Rectal smooth muscle tissue (tissue), 1 donor: ENCODE measurements around the gene KLC3.
"Not testable (repeated sequence)": the region's sequence is repeated elsewhere in the genome, so short reads cannot be mapped to it uniquely, and the experiment has no call there.

Source experiments
- H3K27ac ChIP-seq: one replicate; pipeline ENCODE4 v1.7.0; 2013; ENCODE audit warnings: low read depth, low read length, inconsistent platforms
- H3K27me3 ChIP-seq: one replicate; pipeline ENCODE4 v1.7.0; 2013; ENCODE audit warnings: low read length; ENCODE audit not compliant: control insufficient read depth, insufficient read depth
- H3K36me3 ChIP-seq: one replicate; pipeline ENCODE4 v1.7.0; 2013; ENCODE audit warnings: low read length; ENCODE audit not compliant: control insufficient read depth, insufficient read depth
- H3K4me1 ChIP-seq: one replicate; pipeline ENCODE4 v1.7.0; 2013; ENCODE audit warnings: low read length; ENCODE audit not compliant: control insufficient read depth, insufficient read depth
- H3K4me3 ChIP-seq: one replicate; pipeline ENCODE4 v1.7.0; 2013; ENCODE audit warnings: low read length
- H3K9ac ChIP-seq: one replicate; pipeline ENCODE4 v1.7.0; 2013; ENCODE audit warnings: low read length

The KLC3 gene

GRCh38 chr19:45305007-45305406, 35.5 kb upstream of the KLC3 start:
- Histone ChIP-seq H3K4me1 (no peaks in the 10 kb centered on the region), H3K27ac (no peak overlapping the region), H3K9ac (no peak overlapping the region), H3K27me3 (no peaks in the 10 kb centered on the region), H3K36me3 (no peaks in the 10 kb centered on the region), H3K4me3 (no peak overlapping the region)

DNA sequence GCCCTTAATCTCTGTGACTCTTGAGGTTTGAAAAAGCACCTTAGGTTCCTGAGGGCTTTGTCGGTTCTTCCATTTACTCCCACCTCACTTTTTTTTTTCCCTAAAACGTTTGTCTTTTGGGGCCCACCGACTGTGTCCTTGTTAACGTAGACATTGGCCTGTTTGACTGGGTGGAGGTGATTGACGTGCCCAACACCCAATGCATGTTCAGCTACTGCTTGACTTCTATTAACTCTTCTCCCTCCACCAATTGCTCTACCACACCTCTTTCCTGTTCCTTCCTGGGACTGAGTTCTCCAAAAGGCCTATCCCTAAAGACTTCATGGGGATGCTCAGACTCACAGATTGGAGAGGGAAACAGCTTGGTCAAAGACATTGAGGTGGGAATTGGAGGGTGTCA, 35.1 kb upstream of the KLC3 start:
- Histone ChIP-seq H3K9ac (no peak overlapping the region), H3K27ac (no peak overlapping the region)

GRCh38 chr19:45306040-45306439, 34.5 kb upstream of the KLC3 start:
- no peaks in the 10 kb centered on the region for H3K4me1 ChIP-seq
- no peak overlapping the region for H3K27ac ChIP-seq
- no peak overlapping the region for H3K9ac ChIP-seq
- no peak overlapping the region for H3K4me3 ChIP-seq
- H3K27me3 ChIP-seq = no peaks in the 10 kb centered on the region
- H3K36me3 ChIP-seq = no peaks in the 10 kb centered on the region

More for the DNA sequence above, 35.1 kb upstream of the KLC3 start:
- Histone ChIP-seq H3K27me3 (no peaks in the 10 kb centered on the region), H3K4me1 (no peaks in the 10 kb centered on the region), H3K36me3 (no peaks in the 10 kb centered on the region), H3K4me3 (no peak overlapping the region)

GRCh38 chr19:45306518-45307027, 34.0 kb upstream of the KLC3 start:
- no peaks in the 10 kb centered on the region for H3K27me3 ChIP-seq
- H3K27ac ChIP-seq = no peak overlapping the region
- no peak overlapping the region for H3K4me3 ChIP-seq

DNA sequence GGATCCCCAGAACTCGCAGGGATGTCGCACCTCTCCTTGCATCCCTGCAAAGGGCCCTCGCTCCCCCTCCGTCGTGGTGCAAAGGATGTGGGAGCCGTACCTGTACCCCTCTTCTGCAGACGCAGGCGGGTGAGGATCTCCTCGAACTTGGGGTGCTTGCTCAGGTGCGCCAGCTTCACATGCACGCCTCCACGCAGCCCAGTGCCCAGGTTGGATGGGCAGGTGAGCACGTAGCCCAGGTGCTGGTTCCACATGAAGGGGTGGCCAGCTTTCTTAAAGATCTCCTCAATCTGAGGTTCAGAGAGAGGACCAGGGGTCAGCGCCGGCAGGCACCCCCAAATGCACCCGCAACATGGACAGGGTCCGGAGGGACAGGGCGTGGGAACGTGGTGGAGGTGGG, 33.2 kb upstream of the KLC3 start:
- Histone ChIP-seq H3K4me3 (no peak overlapping the region), H3K27me3 (no peaks in the 10 kb centered on the region), H3K36me3 (no peaks in the 10 kb centered on the region), H3K9ac (no peak overlapping the region), H3K27ac (no peak overlapping the region), H3K4me1 (no peaks in the 10 kb centered on the region)

More at GRCh38 chr19:45306518-45307027, 34.0 kb upstream of the KLC3 start:
- no peaks in the 10 kb centered on the region for H3K36me3 ChIP-seq
- H3K4me1 ChIP-seq = no peaks in the 10 kb centered on the region
- H3K9ac ChIP-seq = no peak overlapping the region

- not testable (repeated sequence) for H3K4me1 ChIP-seq, H3K4me3 ChIP-seq, H3K36me3 ChIP-seq, H3K27me3 ChIP-seq, H3K27ac ChIP-seq, H3K9ac ChIP-seq
Observed at GRCh38 chr19:45309322-45309721, 31.2 kb upstream of the KLC3 start.

DNA sequence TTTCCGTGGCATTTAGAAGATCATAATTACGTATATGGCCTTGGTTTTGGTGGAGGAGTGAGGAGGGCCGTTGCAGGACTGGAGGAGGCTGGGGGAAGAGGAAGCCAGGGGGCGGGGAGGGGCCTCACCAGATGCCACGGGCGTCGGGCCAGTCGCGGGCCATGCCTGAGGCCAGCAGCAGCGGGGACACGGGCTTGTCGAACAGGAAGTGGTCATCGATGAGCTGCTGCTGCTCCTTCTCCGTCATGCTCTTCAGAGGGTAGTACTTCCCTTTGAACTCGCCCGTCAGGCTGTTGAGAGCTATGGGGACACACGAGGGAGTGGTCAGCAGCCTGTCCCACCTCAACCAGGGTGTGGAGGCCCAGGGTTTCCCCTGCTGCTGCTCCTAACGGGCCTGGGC, 28.9 kb upstream of the KLC3 start:
- H3K4me3 ChIP-seq = no peak overlapping the region
- no peaks in the 10 kb centered on the region for H3K36me3 ChIP-seq
- H3K27me3 ChIP-seq = no peaks in the 10 kb centered on the region
- H3K9ac ChIP-seq = no peak overlapping the region
- no peak overlapping the region for H3K27ac ChIP-seq
- no peaks in the 10 kb centered on the region for H3K4me1 ChIP-seq

GRCh38 chr19:45312285-45312684, 28.3 kb upstream of the KLC3 start:
- H3K27ac ChIP-seq, H3K9ac ChIP-seq, H3K27me3 ChIP-seq, H3K4me1 ChIP-seq, H3K4me3 ChIP-seq, H3K36me3 ChIP-seq: not testable (repeated sequence)

- Histone ChIP-seq H3K4me3 (no peak overlapping the region), H3K4me1 (no peaks in the 10 kb centered on the region), H3K27ac (no peak overlapping the region), H3K27me3 (no peaks in the 10 kb centered on the region), H3K36me3 (no peaks in the 10 kb centered on the region), H3K9ac (no peak overlapping the region)
Observed at GRCh38 chr19:45314708-45315245, 25.8 kb upstream of the KLC3 start.

DNA sequence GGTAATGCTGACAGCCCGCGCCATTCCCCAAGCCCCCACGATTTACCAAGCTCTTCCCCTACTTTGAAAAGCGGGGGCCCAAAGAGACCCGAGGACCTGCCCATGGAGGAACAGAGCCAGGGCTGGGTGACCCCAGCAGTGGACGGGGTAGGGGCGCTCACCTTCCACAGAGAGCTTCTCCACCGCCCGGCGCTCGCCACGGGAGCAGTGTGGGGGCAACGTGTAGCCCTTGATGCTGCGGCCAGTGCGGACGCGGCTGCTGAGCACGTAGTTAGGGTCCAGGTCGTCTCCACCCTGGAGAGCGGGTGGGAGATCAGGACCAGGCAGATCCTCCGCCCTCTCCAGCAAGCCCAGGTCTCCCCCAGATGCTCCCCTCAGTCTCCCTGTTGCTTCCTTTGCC, 25.2 kb upstream of the KLC3 start:
- no peak overlapping the region for H3K27ac ChIP-seq

GRCh38 chr19:45320997-45321775, 19.4 kb upstream of the KLC3 start:
- Histone ChIP-seq H3K27me3 (peaks cover 3% of the 10 kb centered on the region), H3K4me1 (peaks cover 6% of the 10 kb centered on the region), H3K27ac (no peak overlapping the region), H3K36me3 (no peaks in the 10 kb centered on the region), H3K9ac (no peak overlapping the region), H3K4me3 (no peak overlapping the region)

More for the DNA sequence above, 25.2 kb upstream of the KLC3 start:
- H3K9ac ChIP-seq = no peak overlapping the region
- no peak overlapping the region for H3K4me3 ChIP-seq
- H3K27me3 ChIP-seq = no peaks in the 10 kb centered on the region
- no peaks in the 10 kb centered on the region for H3K36me3 ChIP-seq
- no peaks in the 10 kb centered on the region for H3K4me1 ChIP-seq

DNA sequence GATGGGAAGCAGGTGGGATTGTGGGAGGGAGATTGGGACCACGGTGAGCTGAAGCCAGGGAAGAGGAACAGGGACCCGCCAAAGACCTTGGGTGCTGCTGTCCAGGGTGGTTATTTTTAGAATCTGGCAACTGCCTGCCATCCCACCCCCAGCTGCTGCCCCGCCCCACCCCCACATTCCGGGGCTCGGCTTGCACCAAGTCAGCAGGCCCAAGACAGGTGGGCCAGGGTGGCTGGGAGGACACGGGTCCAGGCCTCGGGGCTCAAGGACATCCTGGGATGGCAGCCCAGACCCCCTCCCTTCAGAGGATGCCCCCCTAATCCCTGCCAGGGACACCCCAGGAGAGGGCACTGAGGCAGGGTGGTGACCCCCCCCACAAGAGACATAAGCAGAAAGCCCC, 18.7 kb upstream of the KLC3 start:
- Histone ChIP-seq H3K27me3 (peaks cover 3% of the 10 kb centered on the region), H3K36me3 (no peaks in the 10 kb centered on the region), H3K4me3 (no peak overlapping the region), H3K27ac (no peak overlapping the region), H3K9ac (no peak overlapping the region), H3K4me1 (peaks cover 8% of the 10 kb centered on the region)

- Histone ChIP-seq H3K36me3 (no peaks in the 10 kb centered on the region), H3K9ac (peak overlapping the region; percentile 30), H3K4me3 (no peak overlapping the region), H3K27me3 (peaks cover 3% of the 10 kb centered on the region), H3K27ac (peak overlapping the region; percentile 79), H3K4me1 (peaks cover 8% of the 10 kb centered on the region)
Observed at GRCh38 chr19:45322311-45322710, 18.2 kb upstream of the KLC3 start.
